A549 (cell line): Measurements from ENCODE around the gene ANTXR2.

ENCODE experiments used
- CBX8 ChIP-seq: fragments of 200-600 bp; sonication (generic); IDR thresholded peaks from 2 replicates; pipeline ENCODE4 v1.6.1; 2016
- GATA3 ChIP-seq: IDR thresholded peaks from 2 replicates; pipeline ENCODE4 v1.6.1; 2012; ENCODE audit warnings: borderline replicate concordance
- POLR2A ChIP-seq: IDR thresholded peaks from 2 replicates; pipeline ENCODE4 v1.6.1; 2012; ENCODE audit warnings: mild to moderate bottlenecking, low read length
- RARB ChIP-seq: fragments of 250-450 bp; sonication (Bioruptor Pico); IDR thresholded peaks from 2 replicates; pipeline ENCODE4 v1.8.0; 2021; ENCODE audit warnings: mild to moderate bottlenecking, moderate library complexity
- RNF2 ChIP-seq: fragments of 200-600 bp; sonication (generic); IDR thresholded peaks from 2 replicates; pipeline ENCODE4 v1.6.1; 2016; ENCODE audit warnings: low read depth, mild to moderate bottlenecking, antibody characterized with exemption, moderate library complexity, borderline replicate concordance
- TF ChIP-seq, protein P1 (sequence below): fragments of >200 bp; sonication (Bioruptor Twin); formaldehyde crosslinking; IDR thresholded peaks from 3 replicates; pipeline ENCODE4 v1.5.1; 2016
- TF ChIP-seq, protein P2 (sequence below): fragments of 450-650 bp; IDR thresholded peaks from 2 replicates; pipeline ENCODE4 v1.6.1; 2014; ENCODE audit warnings: antibody characterized with exemption

DNA sequence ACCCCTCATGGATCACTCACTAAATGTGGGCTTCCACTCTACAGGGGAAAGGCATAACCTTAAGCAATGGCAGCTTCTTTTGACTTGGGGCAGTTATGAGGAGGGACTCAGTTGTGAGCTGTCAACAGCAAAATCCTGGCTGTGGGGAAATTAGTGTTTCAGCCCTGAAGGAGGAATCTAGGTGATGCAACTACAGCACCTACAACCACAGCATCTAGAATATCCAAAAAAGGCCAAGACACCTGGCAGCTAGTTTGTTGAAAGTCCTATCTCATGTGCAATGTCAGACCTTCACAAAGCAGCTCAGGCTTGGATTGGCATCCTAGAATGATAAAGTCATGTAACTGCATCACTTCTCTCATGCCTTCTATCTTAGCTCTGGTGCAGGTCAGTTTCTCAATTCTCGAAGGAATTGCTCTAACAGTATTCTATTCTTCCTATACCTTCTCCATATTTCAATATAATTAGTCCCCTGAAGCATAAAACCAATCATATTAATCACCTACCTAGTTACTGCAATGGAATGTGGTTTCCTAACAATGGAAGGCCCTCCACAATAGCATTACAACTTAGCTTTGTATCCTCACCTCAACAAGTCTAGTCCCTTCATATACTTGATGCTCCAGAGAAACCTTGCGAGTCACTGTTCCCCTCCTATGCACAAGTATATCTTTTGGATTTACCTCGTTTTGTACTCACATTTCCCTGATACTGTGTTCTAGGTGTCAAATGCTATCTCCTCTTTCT is 5.5 kb upstream of the ANTXR2 start:
- no peak for TF ChIP-seq GATA3
- TF ChIP-seq, protein P1, sequence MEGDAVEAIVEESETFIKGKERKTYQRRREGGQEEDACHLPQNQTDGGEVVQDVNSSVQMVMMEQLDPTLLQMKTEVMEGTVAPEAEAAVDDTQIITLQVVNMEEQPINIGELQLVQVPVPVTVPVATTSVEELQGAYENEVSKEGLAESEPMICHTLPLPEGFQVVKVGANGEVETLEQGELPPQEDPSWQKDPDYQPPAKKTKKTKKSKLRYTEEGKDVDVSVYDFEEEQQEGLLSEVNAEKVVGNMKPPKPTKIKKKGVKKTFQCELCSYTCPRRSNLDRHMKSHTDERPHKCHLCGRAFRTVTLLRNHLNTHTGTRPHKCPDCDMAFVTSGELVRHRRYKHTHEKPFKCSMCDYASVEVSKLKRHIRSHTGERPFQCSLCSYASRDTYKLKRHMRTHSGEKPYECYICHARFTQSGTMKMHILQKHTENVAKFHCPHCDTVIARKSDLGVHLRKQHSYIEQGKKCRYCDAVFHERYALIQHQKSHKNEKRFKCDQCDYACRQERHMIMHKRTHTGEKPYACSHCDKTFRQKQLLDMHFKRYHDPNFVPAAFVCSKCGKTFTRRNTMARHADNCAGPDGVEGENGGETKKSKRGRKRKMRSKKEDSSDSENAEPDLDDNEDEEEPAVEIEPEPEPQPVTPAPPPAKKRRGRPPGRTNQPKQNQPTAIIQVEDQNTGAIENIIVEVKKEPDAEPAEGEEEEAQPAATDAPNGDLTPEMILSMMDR: no peak
- TF ChIP-seq POLR2A: no peak
- no peak for TF ChIP-seq RNF2
- TF ChIP-seq, protein P2, sequence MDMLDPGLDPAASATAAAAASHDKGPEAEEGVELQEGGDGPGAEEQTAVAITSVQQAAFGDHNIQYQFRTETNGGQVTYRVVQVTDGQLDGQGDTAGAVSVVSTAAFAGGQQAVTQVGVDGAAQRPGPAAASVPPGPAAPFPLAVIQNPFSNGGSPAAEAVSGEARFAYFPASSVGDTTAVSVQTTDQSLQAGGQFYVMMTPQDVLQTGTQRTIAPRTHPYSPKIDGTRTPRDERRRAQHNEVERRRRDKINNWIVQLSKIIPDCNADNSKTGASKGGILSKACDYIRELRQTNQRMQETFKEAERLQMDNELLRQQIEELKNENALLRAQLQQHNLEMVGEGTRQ: no peak
- TF ChIP-seq RARB (CRISPR knock-in tag): no peak
- no peak for TF ChIP-seq CBX8
